OCI-LY3 (cell line): ENCODE measurements around the gene DNM3.

Experiments used
- EZH2phosphoT487 ChIP-seq: fragments of 200-600 bp; shearing (Covaris generic); IDR thresholded peaks from 2 replicates; pipeline ENCODE4 v1.6.1; 2018; ENCODE audit warnings: antibody characterized with exemption, mixed run types, low read depth
- TF ChIP-seq, protein P1 (sequence below): fragments of 200-600, 300-600 bp; sonication (generic); IDR thresholded peaks from 2 replicates; pipeline ENCODE4 v1.5.1; 2014; ENCODE audit warnings: antibody characterized with exemption, low read length, low read depth

GRCh38 chr1:172390683-172391551 lies 549.6 kb downstream of the DNM3 start:
- TF ChIP-seq, protein P1, sequence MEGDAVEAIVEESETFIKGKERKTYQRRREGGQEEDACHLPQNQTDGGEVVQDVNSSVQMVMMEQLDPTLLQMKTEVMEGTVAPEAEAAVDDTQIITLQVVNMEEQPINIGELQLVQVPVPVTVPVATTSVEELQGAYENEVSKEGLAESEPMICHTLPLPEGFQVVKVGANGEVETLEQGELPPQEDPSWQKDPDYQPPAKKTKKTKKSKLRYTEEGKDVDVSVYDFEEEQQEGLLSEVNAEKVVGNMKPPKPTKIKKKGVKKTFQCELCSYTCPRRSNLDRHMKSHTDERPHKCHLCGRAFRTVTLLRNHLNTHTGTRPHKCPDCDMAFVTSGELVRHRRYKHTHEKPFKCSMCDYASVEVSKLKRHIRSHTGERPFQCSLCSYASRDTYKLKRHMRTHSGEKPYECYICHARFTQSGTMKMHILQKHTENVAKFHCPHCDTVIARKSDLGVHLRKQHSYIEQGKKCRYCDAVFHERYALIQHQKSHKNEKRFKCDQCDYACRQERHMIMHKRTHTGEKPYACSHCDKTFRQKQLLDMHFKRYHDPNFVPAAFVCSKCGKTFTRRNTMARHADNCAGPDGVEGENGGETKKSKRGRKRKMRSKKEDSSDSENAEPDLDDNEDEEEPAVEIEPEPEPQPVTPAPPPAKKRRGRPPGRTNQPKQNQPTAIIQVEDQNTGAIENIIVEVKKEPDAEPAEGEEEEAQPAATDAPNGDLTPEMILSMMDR, result no peak
- no peak for TF ChIP-seq EZH2phosphoT487
